ENCODE data around the gene AP2S1. TPM values are rescaled to one million over a fixed set of nuclear protein-coding genes. Genes with fewer than 3 reads are reported as not detected.
"Not testable (repeated sequence)": the region's sequence is repeated elsewhere in the genome, so short reads cannot be mapped to it uniquely, and the experiment has no call there.

The AP2S1 gene
- total RNA-seq (2014; rRNA removed; shearing (Covaris generic)), result 527 and 544 TPM in 2 replicates

DNA sequence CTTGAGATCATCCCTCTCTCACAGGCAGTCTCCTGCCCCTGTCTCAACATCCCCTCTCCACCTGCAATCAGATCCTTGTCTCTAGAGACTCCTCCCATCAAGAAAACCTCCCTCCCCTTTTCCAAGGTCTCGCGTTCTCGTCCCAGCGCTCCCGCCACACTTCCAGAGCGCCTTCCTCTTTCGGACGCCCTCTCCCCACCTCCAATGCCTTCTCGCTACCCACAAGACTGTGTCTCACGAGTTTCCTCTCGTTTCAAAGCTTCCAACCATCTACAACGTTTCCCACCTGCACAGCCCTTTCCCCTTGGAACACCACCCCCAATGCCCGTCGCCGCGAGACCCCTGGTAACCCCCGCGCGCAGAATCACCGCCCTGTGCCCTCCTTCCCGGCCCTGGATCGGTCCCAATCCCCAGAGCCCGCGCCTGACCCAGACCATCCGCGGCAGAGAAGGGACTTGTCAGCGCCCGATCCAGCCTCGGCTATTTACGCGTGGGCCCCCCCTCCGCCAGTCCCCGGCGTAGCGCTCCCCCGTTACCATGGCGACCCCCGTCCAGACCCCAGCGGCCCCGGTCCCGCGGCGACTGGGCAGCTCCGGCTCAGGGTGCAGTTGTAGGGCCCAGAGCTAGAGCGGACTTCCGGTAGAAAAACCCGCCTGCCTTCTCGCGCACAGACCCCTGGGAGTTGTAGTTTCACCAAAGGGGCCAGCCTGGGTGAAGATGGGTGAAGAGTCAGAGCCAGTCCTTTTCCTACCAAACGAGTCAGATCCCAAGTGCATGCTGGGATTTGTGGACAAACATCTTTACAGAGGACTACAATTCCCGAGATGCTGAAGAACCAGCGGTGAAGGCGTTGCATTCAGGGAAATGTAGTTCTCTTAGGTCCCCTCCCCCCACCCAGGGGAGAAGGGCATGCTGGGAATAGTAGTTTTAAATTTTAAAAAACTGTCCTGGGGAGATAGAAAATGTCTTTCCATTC, at the start of gene AP2S1:
AP2S1 (minus strand) TSS at position 619 of the 976 bp plus-strand sequence; CDS start at position 539, 80 bp downstream.
- peak; percentile 100 for DNase-seq (ENCODE audit: low spot score)

DNA sequence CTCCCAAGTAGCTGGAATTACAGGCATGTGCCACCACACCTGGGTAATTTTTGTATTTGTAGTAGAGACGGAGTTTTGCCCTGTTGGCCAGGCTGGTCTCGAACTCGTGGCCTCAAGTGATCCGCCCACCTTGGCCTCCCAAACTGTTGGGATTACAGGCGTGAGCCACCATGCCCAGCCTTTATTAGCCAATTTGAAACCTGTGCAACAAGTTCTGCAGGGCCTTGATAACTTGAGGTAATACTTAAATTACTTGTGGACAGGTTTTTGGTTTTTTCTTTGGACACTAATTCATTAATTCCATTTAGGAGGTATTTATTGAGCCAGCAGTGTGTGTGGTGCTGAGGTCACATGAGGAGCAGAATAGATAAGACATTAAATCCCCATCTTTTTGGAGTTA, 49.7 kb upstream of the AP2S1 start:
- DNase-seq (ENCODE audit: low spot score), result no peak

DNA sequence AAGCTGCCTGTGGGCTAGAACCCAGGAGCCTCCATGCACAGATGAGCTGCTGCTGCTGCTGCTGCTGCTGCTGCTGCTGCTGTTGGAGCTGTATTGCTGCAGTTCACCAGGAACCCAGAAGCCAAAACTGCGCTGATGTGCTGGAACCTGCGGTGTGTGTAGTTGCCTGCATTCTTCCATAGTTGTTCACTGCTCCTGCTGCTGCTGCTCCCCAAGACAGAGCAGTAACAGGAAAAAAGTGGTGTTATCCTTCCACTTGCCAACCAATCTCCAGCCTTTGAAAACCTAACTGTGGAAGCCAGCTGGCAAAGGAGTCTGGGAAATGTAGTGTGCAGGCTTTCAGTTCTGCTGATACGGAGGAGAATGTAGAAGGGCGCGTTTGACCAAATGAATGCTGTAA, 48.1 kb upstream of the AP2S1 start:
- DNase-seq (ENCODE audit: low spot score), result no peak

DNA sequence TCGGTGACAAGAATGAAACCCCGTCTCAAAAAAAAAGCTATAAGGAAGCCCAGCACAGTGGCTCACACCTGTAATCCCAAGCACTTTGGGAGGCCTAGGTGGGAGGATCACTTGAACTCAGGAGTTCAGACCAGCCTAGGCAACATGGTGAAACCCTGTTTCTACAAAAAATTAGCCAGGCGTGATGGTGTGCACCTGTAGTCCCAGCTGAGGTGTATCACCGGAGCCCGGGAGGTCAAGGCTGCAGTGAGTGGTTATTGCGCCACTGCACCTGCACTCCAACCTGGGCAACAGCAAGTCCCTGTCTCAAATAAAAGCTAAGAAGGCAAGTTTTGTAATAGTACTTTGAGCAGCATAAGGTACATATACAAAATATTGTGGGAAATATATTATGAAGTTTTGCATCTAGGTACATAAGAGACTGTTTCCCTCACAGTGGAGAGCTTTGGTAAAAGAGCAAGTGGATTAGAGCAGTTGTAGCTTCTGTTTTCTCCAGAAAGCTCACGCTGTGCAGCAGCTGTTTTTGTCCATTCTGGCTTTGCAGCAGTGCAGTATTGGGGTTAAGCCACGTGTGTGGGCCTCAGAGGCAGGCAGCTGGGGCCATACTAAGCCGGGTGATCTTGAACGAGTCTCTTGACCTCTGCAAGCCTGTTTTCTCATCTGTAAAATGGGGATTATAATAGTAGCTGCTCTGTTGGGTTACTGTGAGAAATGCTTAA, 45.6 kb upstream of the AP2S1 start:
- no peak for DNase-seq (ENCODE audit: low spot score)

DNA sequence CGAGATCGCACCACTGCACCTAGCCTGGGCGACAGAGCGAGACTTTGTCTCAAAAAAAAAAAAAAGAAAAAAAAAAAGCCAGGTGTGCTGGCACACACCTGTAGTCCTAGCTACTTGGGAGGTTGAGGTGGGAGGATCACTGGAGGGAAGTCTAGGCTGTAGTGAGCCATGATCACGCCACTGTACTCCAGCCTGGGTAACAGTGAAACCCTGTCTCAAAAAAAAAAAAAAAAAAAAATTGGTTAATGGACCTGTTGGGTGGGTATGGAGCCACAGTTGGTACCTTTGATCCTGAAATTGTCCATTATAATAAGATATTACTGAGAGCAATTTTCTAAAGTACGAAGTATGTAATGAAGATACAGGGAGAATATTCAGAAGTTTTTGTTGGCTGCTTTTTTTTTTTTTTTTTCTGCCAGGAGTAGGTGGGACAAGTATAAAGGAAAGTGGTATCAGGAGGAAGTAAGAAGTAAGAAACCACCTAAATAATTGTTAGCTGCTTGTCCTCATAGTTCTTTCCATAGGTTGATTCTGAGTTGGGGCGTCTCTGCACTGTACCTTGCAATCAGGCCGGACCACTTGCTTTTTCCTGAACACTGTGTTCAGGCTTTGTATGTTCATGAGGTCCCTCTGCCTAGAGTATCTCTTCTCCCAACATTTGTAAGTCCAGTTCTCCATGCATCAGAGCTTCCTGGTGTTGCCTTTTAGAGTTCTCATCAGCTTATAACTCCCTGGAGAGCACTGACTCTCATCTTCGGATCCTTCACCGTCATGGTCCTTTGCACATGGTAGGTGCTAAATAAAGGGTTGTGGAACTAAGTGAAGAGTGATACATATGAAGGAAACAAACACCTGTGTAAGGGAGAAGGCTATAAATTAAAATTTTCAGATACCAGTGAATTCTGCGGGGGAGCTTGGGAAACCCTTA, 41.9 kb upstream of the AP2S1 start:
- no peak for DNase-seq (ENCODE audit: low spot score)

DNA sequence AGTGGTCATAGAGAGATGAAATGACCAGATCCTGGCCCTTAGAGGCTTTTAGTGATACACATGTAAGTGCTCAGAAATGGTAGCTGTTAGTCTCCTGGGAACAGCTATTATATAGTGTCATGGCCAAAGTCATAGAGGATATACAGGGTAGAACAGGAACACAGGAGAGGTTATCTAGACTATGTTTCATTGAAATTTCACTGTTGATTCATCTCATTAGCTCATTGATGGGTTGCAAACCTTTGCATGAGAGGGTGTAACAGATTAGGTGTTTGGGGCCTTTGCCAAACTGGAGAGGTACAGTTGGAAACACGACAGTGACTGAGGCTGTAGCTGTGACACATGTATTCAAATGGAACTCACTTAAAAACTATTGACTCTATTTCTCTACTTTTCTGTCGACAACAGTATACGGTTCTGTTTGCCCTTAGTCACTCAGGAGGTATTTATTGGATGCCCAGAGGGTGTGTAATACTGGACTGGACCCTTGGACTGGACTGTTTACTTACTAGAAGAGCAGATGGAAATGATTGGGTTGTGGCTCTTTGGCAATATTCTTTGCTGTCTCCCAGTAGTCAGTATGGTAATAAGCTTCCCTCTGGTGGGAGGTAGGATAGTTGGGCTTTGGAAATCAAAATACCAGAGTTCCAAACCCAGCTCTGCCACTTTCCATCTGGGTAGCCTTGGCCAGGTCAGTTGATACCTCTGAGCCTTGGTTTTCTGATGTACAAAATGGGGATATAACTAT, 40.0 kb upstream of the AP2S1 start:
- DNase-seq (ENCODE audit: low spot score), result peak; percentile 92

DNA sequence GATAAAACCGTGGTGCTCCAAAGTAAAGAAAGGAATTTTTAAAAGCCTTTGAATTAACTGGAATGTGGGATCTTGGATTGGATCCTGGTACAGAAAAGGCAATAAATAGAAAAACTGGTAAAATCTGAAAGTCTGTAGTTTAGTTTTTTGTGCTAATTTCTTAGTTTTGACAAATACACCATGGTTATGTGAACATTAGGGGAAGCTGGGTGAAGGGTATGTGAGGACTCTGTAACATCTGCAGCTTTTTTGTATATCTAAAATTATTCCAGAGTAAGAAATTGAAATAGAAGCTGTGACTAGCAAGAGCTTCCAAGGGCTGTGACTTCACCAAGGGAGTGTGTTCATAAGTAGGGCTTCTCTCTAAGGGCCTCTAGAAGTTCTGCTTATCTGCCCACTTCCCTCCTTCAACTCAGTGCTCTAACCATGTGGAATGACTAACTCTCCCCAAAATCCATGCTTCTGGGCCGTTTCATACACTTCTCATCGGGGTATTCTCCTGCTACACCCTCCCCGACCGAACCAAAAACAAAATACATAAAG, 36.7 kb upstream of the AP2S1 start:
- no peak for DNase-seq (ENCODE audit: low spot score)

DNA sequence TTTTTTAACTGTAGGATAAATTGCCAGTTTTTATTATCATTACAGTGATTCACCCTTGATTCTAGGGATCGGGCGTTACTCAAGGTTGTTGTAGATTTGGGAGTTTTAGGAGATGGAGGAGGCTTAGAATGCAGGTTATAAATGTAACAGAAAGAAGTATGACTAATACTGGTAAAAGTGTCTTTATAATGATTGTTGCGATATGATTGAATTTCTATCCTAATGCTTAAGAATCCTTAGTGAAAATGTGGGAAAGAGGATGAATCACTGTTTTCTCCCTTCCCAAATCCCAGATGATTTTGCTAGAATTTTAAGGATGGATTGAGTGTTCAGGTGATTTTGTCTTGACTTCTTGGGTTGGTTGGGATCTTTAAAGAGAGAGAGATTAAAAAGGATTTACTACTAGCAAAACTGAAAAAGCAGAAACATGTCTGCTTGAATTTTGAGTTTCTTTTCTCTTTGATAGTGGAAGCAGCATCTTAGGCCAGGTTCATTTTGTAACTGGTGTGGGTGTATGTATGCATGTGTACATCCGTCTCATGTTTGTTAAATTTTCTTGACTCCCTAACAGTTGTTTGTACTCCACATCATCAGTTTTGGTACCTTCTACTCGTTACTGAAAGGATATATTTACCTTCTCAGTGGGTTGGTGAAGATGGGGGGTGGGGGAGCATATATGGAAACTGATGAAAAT, 36.0 kb upstream of the AP2S1 start:
- no peak for DNase-seq (ENCODE audit: low spot score)

DNA sequence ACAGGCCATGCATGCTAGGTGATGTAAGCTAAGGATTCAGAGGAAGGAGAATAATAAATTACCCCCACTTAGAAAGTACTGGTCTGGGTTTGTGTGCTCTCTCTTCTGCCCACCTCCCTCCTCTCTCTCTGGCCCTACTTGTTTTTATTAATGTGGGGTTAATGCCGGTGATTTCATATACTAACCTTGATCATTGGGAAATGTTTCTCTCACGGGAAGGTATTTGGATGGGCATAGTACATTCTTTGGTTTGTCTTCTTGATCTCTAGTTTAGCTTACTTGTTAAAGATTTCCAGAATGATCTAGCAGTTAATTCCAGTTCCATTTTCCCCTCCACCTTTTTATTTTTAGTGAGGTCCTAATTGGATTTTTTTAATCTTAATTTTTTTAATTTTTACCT, 34.8 kb upstream of the AP2S1 start:
- no peak for DNase-seq (ENCODE audit: low spot score)

DNA sequence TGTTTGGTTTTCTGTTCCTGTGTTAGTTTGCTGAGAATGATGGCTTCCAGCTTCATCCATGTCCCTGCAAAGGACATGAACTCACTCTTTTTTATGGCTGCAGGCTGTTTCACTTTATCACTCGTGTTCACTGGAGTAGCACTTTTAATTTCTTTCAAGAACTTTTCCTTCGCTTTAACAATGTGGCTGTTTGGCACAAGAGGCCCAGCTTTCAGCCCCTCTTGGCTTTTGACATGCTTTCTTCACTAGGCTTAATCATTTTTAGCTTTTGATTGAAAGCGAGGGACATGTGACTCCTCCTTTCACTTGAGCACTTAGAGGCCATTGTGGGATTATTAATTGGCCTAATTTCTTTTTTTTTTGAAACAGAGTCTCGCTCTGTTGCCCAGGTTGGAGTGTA, 32.1 kb upstream of the AP2S1 start:
- not testable (repeated sequence) for DNase-seq (ENCODE audit: low spot score)

DNA sequence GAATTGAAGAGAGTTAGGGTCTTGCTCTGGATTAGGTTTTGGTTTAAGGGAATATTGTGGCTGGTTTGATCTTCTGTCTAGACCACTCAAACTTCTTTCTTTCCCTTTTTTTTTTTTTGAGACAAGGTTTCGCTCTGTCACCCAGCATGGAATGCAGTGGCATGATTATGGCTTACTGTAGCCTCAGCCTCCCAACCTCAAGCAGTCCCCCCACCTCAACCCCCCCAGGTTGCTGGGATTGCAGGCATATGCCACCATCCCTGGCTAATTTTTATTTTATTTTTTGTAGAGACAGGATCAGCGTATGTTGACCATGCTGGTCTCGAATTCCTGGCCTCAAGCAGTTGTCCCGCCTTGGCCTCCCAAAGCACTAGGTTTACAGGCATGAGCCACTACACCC, 31.4 kb upstream of the AP2S1 start:
- DNase-seq (ENCODE audit: low spot score), result no peak

DNA sequence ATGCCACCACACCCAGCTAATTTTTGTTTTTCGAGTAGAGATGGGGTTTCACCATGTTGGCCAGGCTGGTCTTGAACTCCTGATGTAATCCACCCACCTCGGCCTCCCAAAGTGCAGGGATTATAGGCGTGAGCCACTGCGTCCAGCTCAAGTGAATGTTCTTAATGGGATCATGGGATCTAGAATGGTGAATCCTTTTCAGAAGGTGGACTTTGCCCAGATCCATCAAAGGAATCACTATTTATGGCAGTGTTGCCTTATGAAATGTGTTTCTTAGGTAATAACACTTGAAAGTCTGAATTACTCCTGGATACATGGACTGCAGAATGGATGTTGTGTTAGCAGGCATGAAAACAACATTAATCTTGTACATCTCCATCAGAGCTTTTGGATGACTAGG, 30.4 kb upstream of the AP2S1 start:
- no peak for DNase-seq (ENCODE audit: low spot score)

DNA sequence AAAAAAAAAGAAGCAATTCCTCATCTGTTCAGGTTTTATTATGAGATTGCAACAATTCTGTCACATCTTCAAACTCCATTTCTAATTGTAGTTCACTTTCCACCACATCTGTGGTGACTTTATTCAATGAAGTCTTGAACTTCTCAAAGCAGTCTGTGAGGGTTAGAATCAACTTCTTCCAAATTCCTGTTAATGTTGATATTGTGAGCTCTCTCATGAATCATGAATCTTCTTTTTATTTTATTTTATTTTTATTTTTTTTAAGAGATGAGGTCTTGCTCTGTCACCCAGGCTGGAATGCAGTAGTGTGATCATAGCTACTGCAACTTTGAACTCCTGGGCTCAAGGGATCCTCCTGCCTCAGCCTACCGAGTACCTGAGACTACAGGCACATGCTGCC, 29.8 kb upstream of the AP2S1 start:
- DNase-seq (ENCODE audit: low spot score), result no peak

DNA sequence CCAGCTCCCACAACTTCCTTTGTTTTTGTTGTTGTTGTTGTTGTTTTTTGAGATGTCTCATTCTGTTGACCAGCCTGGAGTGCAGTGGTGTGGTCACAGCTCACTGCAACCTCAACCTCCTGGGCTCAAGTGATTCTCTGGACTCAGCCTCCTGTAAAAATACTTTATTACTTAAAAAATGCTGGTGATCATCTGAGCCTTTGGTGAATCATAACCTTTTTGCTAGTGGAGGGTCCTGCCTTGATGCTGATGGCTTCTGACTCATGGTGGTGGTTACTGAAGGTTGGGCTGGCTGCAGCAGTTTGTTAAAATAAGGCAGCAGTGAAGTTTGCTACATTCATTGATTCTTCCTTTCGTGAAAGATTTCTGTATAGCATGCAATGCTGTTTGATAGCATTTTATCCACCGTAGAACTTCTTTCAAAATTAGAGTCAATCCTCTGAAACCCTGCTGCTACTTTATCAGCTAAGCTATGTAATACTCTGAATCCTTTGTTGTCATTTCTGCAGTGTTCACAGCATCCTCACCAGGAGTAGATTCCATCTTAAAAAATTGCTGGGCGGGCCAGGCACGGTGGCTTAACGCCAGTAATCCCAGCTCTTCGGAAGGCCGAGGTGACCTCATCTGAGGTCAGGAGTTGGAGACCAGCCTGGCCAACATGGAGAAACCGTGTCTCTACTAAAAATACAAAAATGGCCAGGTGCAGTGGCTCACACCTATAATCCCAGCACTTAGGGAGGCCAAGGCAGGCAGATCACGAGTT, 28.1 kb upstream of the AP2S1 start:
- DNase-seq (ENCODE audit: low spot score), result no peak

DNA sequence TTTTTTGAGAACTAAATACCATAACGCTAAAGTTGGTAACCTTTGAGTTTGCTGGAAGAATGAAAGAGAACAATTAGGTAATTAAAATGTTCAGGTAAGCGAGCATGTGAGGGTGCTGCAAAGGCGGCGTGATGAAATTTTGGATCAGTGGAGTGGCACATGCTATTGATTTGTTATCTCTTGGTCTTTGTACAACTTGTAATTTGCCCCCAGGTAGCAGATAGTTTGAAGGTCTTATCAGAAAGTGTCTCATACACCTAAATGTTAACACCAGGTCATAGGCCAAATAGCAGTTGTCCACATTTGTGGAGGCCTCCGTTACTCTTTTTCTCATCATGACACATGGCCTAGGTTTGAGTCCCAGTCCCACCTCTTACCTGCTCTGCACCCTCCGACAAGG, 25.0 kb upstream of the AP2S1 start:
- DNase-seq (ENCODE audit: low spot score), result no peak

DNA sequence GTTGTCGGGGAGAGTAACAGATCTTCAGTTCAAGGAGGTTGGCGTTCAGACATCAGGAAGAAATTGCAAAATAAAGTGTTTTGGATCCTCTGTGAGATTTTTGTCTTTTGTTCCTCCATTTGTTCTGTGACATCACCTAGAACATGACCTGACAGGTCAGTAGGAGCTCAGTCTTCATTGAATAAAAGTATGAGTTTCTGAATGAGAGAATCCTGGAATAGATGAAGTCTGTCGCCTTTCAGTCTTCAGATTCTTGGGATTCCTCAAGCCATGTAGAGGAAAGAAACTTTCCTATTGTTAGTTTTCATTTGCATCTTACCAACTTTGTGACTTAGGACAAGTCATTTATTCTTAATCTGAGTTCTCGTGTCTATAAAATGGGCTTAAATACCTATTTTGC, 24.6 kb upstream of the AP2S1 start:
- DNase-seq (ENCODE audit: low spot score), result no peak

DNA sequence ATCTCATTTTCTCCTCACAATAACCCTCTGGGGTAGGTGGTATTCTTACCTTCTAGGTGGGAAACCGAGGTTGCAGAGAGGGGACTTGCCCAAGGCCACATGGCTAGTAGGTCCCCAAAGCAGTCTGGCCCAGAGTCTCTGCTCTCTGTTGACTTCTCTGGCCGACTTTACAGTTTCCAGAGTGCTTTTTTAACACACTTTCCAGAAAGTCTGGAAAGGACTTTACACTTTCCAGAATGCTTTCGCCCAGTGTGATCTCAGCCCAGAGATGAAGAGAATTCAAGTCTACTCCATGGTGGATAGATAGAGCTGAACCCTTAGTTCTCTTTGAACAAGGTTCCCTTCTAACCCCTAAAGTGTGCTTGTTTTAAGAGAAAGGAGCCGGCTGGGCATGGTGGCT, 22.3 kb upstream of the AP2S1 start:
- DNase-seq (ENCODE audit: low spot score), result no peak

DNA sequence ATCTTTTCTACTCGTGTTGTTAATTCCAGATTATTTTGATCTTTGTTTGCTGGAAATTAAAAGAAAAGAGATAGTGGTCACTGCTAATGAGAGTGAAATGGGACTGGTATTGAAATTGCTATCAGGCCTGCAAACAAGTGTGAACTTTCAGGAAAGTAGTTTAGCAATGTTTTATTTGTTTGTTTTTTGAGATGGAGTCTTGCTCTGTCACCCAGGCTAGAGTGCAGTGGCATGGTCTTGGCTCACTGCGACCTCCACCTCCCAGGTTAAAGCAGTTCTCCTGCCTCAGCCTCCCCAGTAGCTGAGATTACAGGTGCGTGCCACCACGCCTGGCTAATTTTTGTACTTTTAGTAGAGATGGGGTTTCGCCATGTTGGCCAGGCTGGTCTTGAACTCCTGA, 20.5 kb upstream of the AP2S1 start:
- DNase-seq (ENCODE audit: low spot score), result not testable (repeated sequence)
